ENCODE measurements around the gene SLC38A11.
"Not testable (repeated sequence)": the region's sequence is repeated elsewhere in the genome, so short reads cannot be mapped to it uniquely, and the experiment has no call there.

The SLC38A11 gene

GRCh38 chr2:164875334-164876205 lies 79.8 kb downstream of the SLC38A11 start:
- ATAC-seq (replicated peaks) (no peak), DNase-seq (no peak)
- Mint-ChIP-seq H3K27ac (no peak overlapping the region), H3K4me1 (ENCODE audit: low read depth in 2 of 2) (no peaks in the 10 kb centered on the region), H3K9me3 (peaks cover 0 to 6% of the 10 kb centered on the region in 2 donors), H3K36me3 (ENCODE audit: insufficient read depth) (no peaks in the 10 kb centered on the region), H3K4me3 (no peak overlapping the region), H3K27me3 (no peaks in the 10 kb centered on the region)

- Mint-ChIP-seq H3K27ac (no peak overlapping the region), H3K4me1 (ENCODE audit: low read depth in 2 of 2) (no peaks in the 10 kb centered on the region), H3K27me3 (no peaks in the 10 kb centered on the region), H3K36me3 (ENCODE audit: insufficient read depth) (no peaks in the 10 kb centered on the region), H3K4me3 (no peak overlapping the region), H3K9me3 (peaks cover 6% of the 10 kb centered on the region in 2 donors)
- ATAC-seq (replicated peaks) (no peak), DNase-seq (no peak)
These were observed 82.0 kb downstream of the SLC38A11 start for GRCh38 chr2:164873210-164873908.

GRCh38 chr2:164871404-164871803 lies 83.9 kb downstream of the SLC38A11 start:
- H3K4me3 Mint-ChIP-seq: no peak overlapping the region
- no peaks in the 10 kb centered on the region for H3K36me3 Mint-ChIP-seq (ENCODE audit: insufficient read depth)
- H3K9me3 Mint-ChIP-seq: peaks cover 6 to 9% of the 10 kb centered on the region in 2 donors
- H3K27ac Mint-ChIP-seq: no peak overlapping the region
- no peaks in the 10 kb centered on the region for H3K27me3 Mint-ChIP-seq
- DNase-seq (no peak), ATAC-seq (replicated peaks) (no peak)
- H3K4me1 Mint-ChIP-seq (ENCODE audit: low read depth in 2 of 2): no peaks in the 10 kb centered on the region

GRCh38 chr2:164869420-164869772 lies 85.9 kb downstream of the SLC38A11 start:
- no peaks in the 10 kb centered on the region for H3K27me3 Mint-ChIP-seq
- H3K4me1 Mint-ChIP-seq (ENCODE audit: low read depth in 2 of 2): no peaks in the 10 kb centered on the region
- H3K4me3 Mint-ChIP-seq: no peak overlapping the region
- no peak for ATAC-seq (replicated peaks)
- no peak overlapping the region for H3K27ac Mint-ChIP-seq
- H3K9me3 Mint-ChIP-seq: peaks cover 5 to 9% of the 10 kb centered on the region in 2 donors
- no peak for DNase-seq
- no peaks in the 10 kb centered on the region for H3K36me3 Mint-ChIP-seq (ENCODE audit: insufficient read depth)

- Mint-ChIP-seq H3K36me3 (ENCODE audit: insufficient read depth) (no peaks in the 10 kb centered on the region), H3K4me3 (no peak overlapping the region), H3K4me1 (ENCODE audit: low read depth in 2 of 2) (no peaks in the 10 kb centered on the region), H3K9me3 (peaks cover 3 to 9% of the 10 kb centered on the region in 2 donors), H3K27ac (no peak overlapping the region), H3K27me3 (no peaks in the 10 kb centered on the region)
- ATAC-seq (replicated peaks) (no peak), DNase-seq (no peak)
These were observed 86.5 kb downstream of the SLC38A11 start for GRCh38 chr2:164868563-164869419.

- H3K36me3 Mint-ChIP-seq (ENCODE audit: insufficient read depth): peaks cover 3% of the 10 kb centered on the region
- H3K27me3 Mint-ChIP-seq: no peaks in the 10 kb centered on the region
- H3K4me3 Mint-ChIP-seq: no peak overlapping the region
- no peak overlapping the region for H3K27ac Mint-ChIP-seq
- H3K9me3 Mint-ChIP-seq: peaks cover 3 to 9% of the 10 kb centered on the region in 2 donors
- ATAC-seq (replicated peaks) (no peak), DNase-seq (no peak)
- no peaks in the 10 kb centered on the region for H3K4me1 Mint-ChIP-seq (ENCODE audit: low read depth in 2 of 2)
These were observed 87.4 kb downstream of the SLC38A11 start for GRCh38 chr2:164867779-164868397.

- H3K27me3 Mint-ChIP-seq; ATAC-seq (replicated peaks); H3K4me1 Mint-ChIP-seq (ENCODE audit: low read depth in 2 of 2); H3K4me3 Mint-ChIP-seq; H3K36me3 Mint-ChIP-seq (ENCODE audit: insufficient read depth); H3K9me3 Mint-ChIP-seq; DNase-seq; H3K27ac Mint-ChIP-seq: not testable (repeated sequence)
These were observed 88.9 kb downstream of the SLC38A11 start for GRCh38 chr2:164866381-164866780.

GRCh38 chr2:164860694-164861042 lies 94.7 kb downstream of the SLC38A11 start:
- H3K4me1 Mint-ChIP-seq (ENCODE audit: low read depth in 2 of 2): no peaks in the 10 kb centered on the region
- H3K27ac Mint-ChIP-seq: no peak overlapping the region
- H3K9me3 Mint-ChIP-seq: peaks cover 0 to 8% of the 10 kb centered on the region in 2 donors
- H3K27me3 Mint-ChIP-seq: no peaks in the 10 kb centered on the region
- H3K36me3 Mint-ChIP-seq (ENCODE audit: insufficient read depth): peaks cover 3% of the 10 kb centered on the region
- ATAC-seq (replicated peaks): no peak
- DNase-seq: no peak
- no peak overlapping the region for H3K4me3 Mint-ChIP-seq

GRCh38 chr2:164859906-164860693 lies 95.2 kb downstream of the SLC38A11 start:
- H3K36me3 Mint-ChIP-seq (ENCODE audit: insufficient read depth); ATAC-seq (replicated peaks); H3K9me3 Mint-ChIP-seq; DNase-seq; H3K27me3 Mint-ChIP-seq; H3K4me1 Mint-ChIP-seq (ENCODE audit: low read depth in 2 of 2); H3K4me3 Mint-ChIP-seq; H3K27ac Mint-ChIP-seq: not testable (repeated sequence)

GRCh38 chr2:164859251-164859818 lies 96.0 kb downstream of the SLC38A11 start:
- Mint-ChIP-seq H3K4me3 (no peak overlapping the region), H3K27ac (no peak overlapping the region), H3K36me3 (ENCODE audit: insufficient read depth) (peaks cover 3% of the 10 kb centered on the region), H3K27me3 (no peaks in the 10 kb centered on the region), H3K4me1 (ENCODE audit: low read depth in 2 of 2) (no peaks in the 10 kb centered on the region), H3K9me3 (peaks cover 0 to 8% of the 10 kb centered on the region in 2 donors)
- no peak for DNase-seq
- no peak for ATAC-seq (replicated peaks)

GRCh38 chr2:164852086-164852485 lies 103.2 kb downstream of the SLC38A11 start:
- ATAC-seq (replicated peaks): no peak
- H3K4me1 Mint-ChIP-seq (ENCODE audit: low read depth in 2 of 2): no peaks in the 10 kb centered on the region
- H3K9me3 Mint-ChIP-seq: no peaks in the 10 kb centered on the region
- no peak overlapping the region for H3K4me3 Mint-ChIP-seq
- no peak overlapping the region for H3K27ac Mint-ChIP-seq
- DNase-seq: no peak
- no peaks in the 10 kb centered on the region for H3K27me3 Mint-ChIP-seq
- no peaks in the 10 kb centered on the region for H3K36me3 Mint-ChIP-seq (ENCODE audit: insufficient read depth)

- no peak for ATAC-seq (replicated peaks)
These were observed 105.1 kb downstream of the SLC38A11 start for GRCh38 chr2:164850235-164850634.

More at GRCh38 chr2:164850235-164850634, 105.1 kb downstream of the SLC38A11 start:
- Mint-ChIP-seq H3K27me3 (no peaks in the 10 kb centered on the region), H3K36me3 (ENCODE audit: insufficient read depth) (no peaks in the 10 kb centered on the region), H3K27ac (no peak overlapping the region), H3K9me3 (no peaks in the 10 kb centered on the region), H3K4me1 (ENCODE audit: low read depth in 2 of 2) (no peaks in the 10 kb centered on the region), H3K4me3 (no peak overlapping the region)
- DNase-seq: no peak
